Activated naive CD4-positive, alpha-beta T cell treated with anti-CD3 and anti-CD28 coated beads for 36 hours (primary cell): ENCODE data around the gene LRRC3C. TPM values are rescaled to one million over a fixed set of nuclear protein-coding genes. Genes with fewer than 3 reads are reported as not detected.
A peak's percentile ranks its signal among the peaks of the same experiment; 100 is the strongest.

Experiments used
- CTCF ChIA-PET: fragments of 350-600 bp; sonication (Branson Sonifier 250); formaldehyde crosslinking; loops from one replicate; lab custom pipeline; 2021; ENCODE audit warnings: antibody characterized with exemption; lab: Charles Lee
- DNase-seq: peaks from one replicate; pipeline ENCODE4 v3.0.0-alpha.2; 2020
- H3K27ac Mint-ChIP-seq: one replicate; pipeline ENCODE4 v1.8.0; 2021; ENCODE audit warnings: mild to moderate bottlenecking, mixed read lengths
- H3K27me3 Mint-ChIP-seq: one replicate; pipeline ENCODE4 v1.8.0; 2021; ENCODE audit warnings: low read depth, mixed read lengths
- H3K36me3 Mint-ChIP-seq: one replicate; pipeline ENCODE4 v1.8.0; 2021; ENCODE audit warnings: low read depth, mixed read lengths
- H3K4me1 Mint-ChIP-seq: one replicate; pipeline ENCODE4 v1.8.0; 2021; ENCODE audit warnings: low read depth, mixed read lengths
- H3K4me3 Mint-ChIP-seq: one replicate; pipeline ENCODE4 v1.8.0; 2021; ENCODE audit warnings: mild to moderate bottlenecking, moderate library complexity, mixed read lengths
- H3K9me3 Mint-ChIP-seq: one replicate; pipeline ENCODE4 v1.8.0; 2021; ENCODE audit warnings: mixed read lengths
- intact Hi-C: fragments of 100-400 bp; cut with micrococcal nuclease; formaldehyde crosslinking; loops from one replicate; pipeline ENCODE4 v1.15.1; 2023
- total RNA-seq, 2 experiments: library from RNA; stranded (reverse); gene quantifications; one replicate each; pipeline ENCODE4 v1.2.3, GENCODE V29; 2021

Gene LRRC3C
- total RNA-seq, 2 experiments from 2014 or later = not detected

- Mint-ChIP-seq H3K9me3 (no peaks in the 10 kb centered on the region), H3K4me3 (peak overlapping the region; percentile 98), H3K27me3 (no peaks in the 10 kb centered on the region), H3K4me1 (peaks cover 74% of the 10 kb centered on the region), H3K36me3 (peaks cover 20% of the 10 kb centered on the region), H3K27ac (peak overlapping the region; percentile 94)
- CTCF ChIA-PET = interaction anchor here (0.9 to 1.5 kb wide), 5 partner anchors 9 to 196 kb away, joined by 3 to 5 read pairs (median 3); partner anchors contain the start of genes MIEN1 and PSMD3
- DNase-seq = peak; percentile 31
- intact Hi-C loops = loop anchor here (1.0 to 10.0 kb wide), 8 partner anchors 15 to 521 kb away; partner anchors contain the start of genes FBXL20, MED24 and STARD3
Measured at GRCh38 chr17:39925282-39926134, 2.0 kb upstream of the LRRC3C start.

DNA sequence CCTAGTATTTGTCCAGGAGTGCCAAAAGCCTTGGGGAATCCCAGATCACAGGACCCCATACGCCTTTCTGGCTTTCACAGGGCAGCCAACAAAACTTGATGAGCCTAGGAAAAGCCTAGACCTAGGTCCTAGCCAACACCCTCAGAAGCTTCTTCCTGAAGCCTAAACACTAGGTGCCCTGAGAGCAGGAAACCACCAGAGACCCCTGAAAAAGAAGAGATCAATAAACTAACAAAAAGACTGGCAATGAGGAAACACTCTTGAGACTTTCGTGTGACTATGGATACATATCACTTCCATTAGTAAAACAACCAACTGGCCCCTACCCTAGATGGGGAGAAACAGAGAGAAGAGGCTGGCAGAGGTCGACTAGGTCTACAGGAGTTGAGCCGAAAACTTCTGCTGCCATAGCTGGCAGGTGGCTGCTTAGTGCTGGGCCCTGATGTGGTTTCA is 1.4 kb upstream of the LRRC3C start:
- peaks cover 20% of the 10 kb centered on the region for H3K36me3 Mint-ChIP-seq
- H3K27ac Mint-ChIP-seq = peak overlapping the region; percentile 94
- no peaks in the 10 kb centered on the region for H3K9me3 Mint-ChIP-seq
- DNase-seq = no peak
- intact Hi-C loops = loop anchor here (1.0 to 10.0 kb wide), 8 partner anchors 15 to 521 kb away; partner anchors contain the start of genes FBXL20, MED24 and STARD3
- H3K4me3 Mint-ChIP-seq = peak overlapping the region; percentile 98
- H3K4me1 Mint-ChIP-seq = peaks cover 67% of the 10 kb centered on the region
- no peaks in the 10 kb centered on the region for H3K27me3 Mint-ChIP-seq
- CTCF ChIA-PET = interaction anchor here (0.9 to 1.5 kb wide), 5 partner anchors 10 to 196 kb away, joined by 3 to 5 read pairs (median 3); partner anchors contain the start of genes MIEN1 and PSMD3

GRCh38 chr17:39926588-39927100 is 888 bp upstream of the LRRC3C start:
- DNase-seq = peak; percentile 78
- peak overlapping the region; percentile 94 for H3K27ac Mint-ChIP-seq
- peaks cover 62% of the 10 kb centered on the region for H3K4me1 Mint-ChIP-seq
- CTCF ChIA-PET = interaction anchor here (0.9 to 1.4 kb wide), 3 partner anchors 54 to 197 kb away, joined by 3 to 5 read pairs (median 4); partner anchors contain the start of genes MIEN1 and PSMD3
- no peaks in the 10 kb centered on the region for H3K9me3 Mint-ChIP-seq
- peak overlapping the region; percentile 98 for H3K4me3 Mint-ChIP-seq
- H3K36me3 Mint-ChIP-seq = peaks cover 15% of the 10 kb centered on the region
- H3K27me3 Mint-ChIP-seq = no peaks in the 10 kb centered on the region
- intact Hi-C loops = loop anchor here (1.0 to 10.0 kb wide), 10 partner anchors 14 to 522 kb away; partner anchors contain the start of genes FBXL20, MED24, PSMD3 and STARD3

GRCh38 chr17:39927929-39928857 is 661 bp downstream of the LRRC3C start:
- intact Hi-C loops = loop anchor here (1.0 to 10.0 kb wide), 8 partner anchors 13 to 523 kb away; partner anchors contain the start of genes FBXL20, PSMD3 and STARD3
- H3K27ac Mint-ChIP-seq = peak overlapping the region; percentile 94
- CTCF ChIA-PET = interaction anchor here (1.1 kb wide), 1 partner anchor 158 kb away, joined by 3 read pairs; no protein-coding TSS in a partner anchor
- H3K4me1 Mint-ChIP-seq = peaks cover 47% of the 10 kb centered on the region
- peak overlapping the region; percentile 98 for H3K4me3 Mint-ChIP-seq
- H3K36me3 Mint-ChIP-seq = peaks cover 3% of the 10 kb centered on the region
- DNase-seq = peak; percentile 22
- H3K27me3 Mint-ChIP-seq = no peaks in the 10 kb centered on the region
- H3K9me3 Mint-ChIP-seq = no peaks in the 10 kb centered on the region

- DNase-seq = no peak
- peaks cover 38% of the 10 kb centered on the region for H3K4me1 Mint-ChIP-seq
- H3K36me3 Mint-ChIP-seq = no peaks in the 10 kb centered on the region
- H3K9me3 Mint-ChIP-seq = no peaks in the 10 kb centered on the region
- no peak overlapping the region for H3K27ac Mint-ChIP-seq
- no peaks in the 10 kb centered on the region for H3K27me3 Mint-ChIP-seq
- intact Hi-C loops = loop anchor here (10.0 kb wide), 1 partner anchor 524 kb away; the partner anchor contains the start of gene FBXL20
- CTCF ChIA-PET = interaction anchor here (0.6 kb wide), 3 partner anchors 14 to 83 kb away, joined by 3 to 10 read pairs (median 5); no protein-coding TSS in a partner anchor
- no peak overlapping the region for H3K4me3 Mint-ChIP-seq
Measured at GRCh38 chr17:39928858-39929645, 1.5 kb downstream of the LRRC3C start.

DNA sequence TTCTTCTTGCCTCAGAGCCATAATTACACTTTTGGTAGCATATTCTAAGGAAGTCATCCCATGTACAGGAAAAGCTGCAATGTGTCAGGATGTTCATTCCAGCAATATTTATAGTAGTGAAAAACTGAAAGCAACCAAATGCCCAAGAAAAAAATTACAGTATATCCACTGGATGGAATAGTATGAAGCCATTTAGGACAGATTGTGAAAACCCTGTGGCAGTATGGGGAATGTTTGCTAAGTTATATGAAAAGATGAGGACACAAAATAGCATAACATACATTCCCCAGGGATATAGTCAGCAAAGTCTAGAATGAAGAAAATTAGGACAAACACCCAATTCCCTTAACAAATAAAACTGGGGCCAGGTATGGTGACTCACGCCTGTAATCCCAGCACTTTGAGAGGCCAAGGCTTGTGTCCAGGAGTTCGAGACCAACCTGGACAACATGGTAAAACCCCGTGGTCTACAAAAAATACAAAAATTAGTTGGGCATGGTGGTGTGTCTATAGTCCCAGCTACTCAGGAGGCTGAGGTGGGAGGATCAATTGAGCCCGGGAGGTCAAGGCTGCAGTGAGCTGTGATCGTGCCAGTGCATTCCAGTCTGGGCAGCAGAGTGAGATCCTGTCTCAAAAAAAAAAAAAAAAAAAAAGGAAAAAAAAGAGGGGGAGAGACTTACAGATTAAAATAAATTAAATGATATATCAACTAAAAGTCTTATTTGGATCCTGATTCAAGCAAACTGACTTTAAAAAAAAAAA is 2.3 kb downstream of the LRRC3C start:
- Mint-ChIP-seq H3K4me1 (peaks cover 30% of the 10 kb centered on the region), H3K36me3 (no peaks in the 10 kb centered on the region), H3K4me3 (no peak overlapping the region), H3K27ac (no peak overlapping the region), H3K9me3 (no peaks in the 10 kb centered on the region), H3K27me3 (no peaks in the 10 kb centered on the region)
- no peak for DNase-seq
- intact Hi-C loops = loop anchor here (10.0 kb wide), 1 partner anchor 525 kb away; the partner anchor contains the start of gene FBXL20
- CTCF ChIA-PET = interaction anchor here (0.6 to 1.1 kb wide), 3 partner anchors 20 to 84 kb away, joined by 3 to 5 read pairs (median 4); no protein-coding TSS in a partner anchor

- CTCF ChIA-PET = no interaction called here
- H3K9me3 Mint-ChIP-seq = no peaks in the 10 kb centered on the region
- no peaks in the 10 kb centered on the region for H3K36me3 Mint-ChIP-seq
- no peak overlapping the region for H3K27ac Mint-ChIP-seq
- no peak overlapping the region for H3K4me3 Mint-ChIP-seq
- no peak for DNase-seq
- intact Hi-C loops = no loop called here
- H3K27me3 Mint-ChIP-seq = no peaks in the 10 kb centered on the region
- peaks cover 5% of the 10 kb centered on the region for H3K4me1 Mint-ChIP-seq
Measured at GRCh38 chr17:39933912-39934311, 6.4 kb downstream of the LRRC3C start.

- CTCF ChIA-PET = no interaction called here
- no peak overlapping the region for H3K4me3 Mint-ChIP-seq
- peaks cover under 1% of the 10 kb centered on the region for H3K4me1 Mint-ChIP-seq
- intact Hi-C loops = no loop called here
- H3K9me3 Mint-ChIP-seq = no peaks in the 10 kb centered on the region
- H3K27ac Mint-ChIP-seq = no peak overlapping the region
- H3K27me3 Mint-ChIP-seq = no peaks in the 10 kb centered on the region
- no peaks in the 10 kb centered on the region for H3K36me3 Mint-ChIP-seq
- no peak for DNase-seq
Measured at GRCh38 chr17:39934324-39934723, 6.8 kb downstream of the LRRC3C start.

DNA sequence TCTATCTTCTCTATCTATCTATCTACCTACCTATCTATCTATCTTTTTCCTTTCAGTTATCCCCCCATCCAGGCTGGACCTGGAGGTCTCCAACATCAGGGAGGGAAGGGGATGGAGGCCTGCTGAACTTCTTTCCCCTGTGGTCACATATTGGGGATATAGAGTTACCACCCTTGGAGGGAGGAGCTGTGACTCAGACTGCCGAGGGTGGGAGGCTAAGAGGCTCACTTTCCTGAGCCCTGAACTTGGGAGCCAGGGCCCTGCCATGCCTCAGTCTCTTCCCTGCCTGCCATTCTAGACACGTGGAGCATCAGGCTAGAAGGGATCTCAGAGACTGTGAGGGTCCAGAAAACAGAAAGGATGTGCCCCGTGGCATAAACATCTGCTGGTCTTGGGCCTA is 8.4 kb downstream of the LRRC3C start:
- no peak overlapping the region for H3K4me3 Mint-ChIP-seq
- H3K27ac Mint-ChIP-seq = no peak overlapping the region
- H3K4me1 Mint-ChIP-seq = peaks cover 11% of the 10 kb centered on the region
- no peaks in the 10 kb centered on the region for H3K27me3 Mint-ChIP-seq
- no peaks in the 10 kb centered on the region for H3K36me3 Mint-ChIP-seq
- no peaks in the 10 kb centered on the region for H3K9me3 Mint-ChIP-seq
- CTCF ChIA-PET = interaction anchor here (0.6 to 3.0 kb wide), 2 partner anchors 22 to 662 kb away, joined by 4 to 12 read pairs; no protein-coding TSS in a partner anchor
- DNase-seq = no peak
- intact Hi-C loops = no loop called here

DNA sequence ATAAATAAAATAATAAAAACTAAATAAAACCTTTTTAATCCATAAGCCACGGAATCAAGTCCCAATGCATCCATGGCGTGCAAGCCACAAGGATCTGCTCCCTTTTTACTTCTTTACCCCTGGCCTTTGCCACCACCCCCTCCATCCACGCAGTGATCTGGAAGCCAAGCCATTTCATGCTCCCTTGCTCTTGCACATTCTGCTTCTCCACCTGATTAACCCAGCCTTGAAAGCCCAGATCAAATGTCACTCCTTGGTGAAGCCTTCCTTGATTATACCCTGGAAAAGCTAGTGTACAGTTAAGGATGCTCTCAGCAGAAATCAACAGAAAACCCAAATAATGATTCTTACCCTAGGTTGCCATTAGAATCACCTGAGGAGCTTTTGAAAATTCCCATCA is 9.9 kb downstream of the LRRC3C start:
- H3K4me1 Mint-ChIP-seq = peaks cover 14% of the 10 kb centered on the region
- H3K9me3 Mint-ChIP-seq = no peaks in the 10 kb centered on the region
- DNase-seq = no peak
- H3K4me3 Mint-ChIP-seq = no peak overlapping the region
- intact Hi-C loops = no loop called here
- H3K27me3 Mint-ChIP-seq = no peaks in the 10 kb centered on the region
- H3K27ac Mint-ChIP-seq = no peak overlapping the region
- H3K36me3 Mint-ChIP-seq = no peaks in the 10 kb centered on the region
- CTCF ChIA-PET = interaction anchor here (0.9 to 3.0 kb wide), 2 partner anchors 21 to 183 kb away, joined by 3 to 12 read pairs; no protein-coding TSS in a partner anchor
